Brain microvascular endothelial cell (primary cell): Measurements from ENCODE around the gene FCN2.

Experiments
- DNase-seq: peaks from one replicate; pipeline ENCODE4 v3.0.0-alpha.2; 2020
- H3K27ac ChIP-seq: fragments of 250-450 bp; sonication (Bioruptor Pico); 2 replicates; pipeline ENCODE4 v1.5.1; 2020; ENCODE audit warnings: mild to moderate bottlenecking, moderate library complexity
- H3K27me3 ChIP-seq: fragments of 250-450 bp; sonication (Bioruptor Pico); replicated peaks from 2 replicates; pipeline ENCODE4 v1.5.1; 2020; ENCODE audit warnings: mild to moderate bottlenecking
- H3K36me3 ChIP-seq: fragments of 250-450 bp; sonication (Bioruptor Pico); replicated peaks from 2 replicates; pipeline ENCODE4 v1.5.1; 2020; ENCODE audit warnings: mild to moderate bottlenecking
- H3K4me3 ChIP-seq: 2 replicates; pipeline ENCODE4 v1.5.1; 2011; ENCODE audit warnings: low read depth, mild to moderate bottlenecking, control low read depth, low read length, moderate library complexity
- CTCF ChIP-seq: IDR thresholded peaks from 2 replicates; pipeline ENCODE4 v1.5.1; 2011; ENCODE audit warnings: low read depth, mild to moderate bottlenecking, moderate library complexity, low read length, control low read depth, inconsistent platforms; ENCODE audit errors: missing control alignments
- in situ Hi-C: cut with HindIII; loops from 2 replicates; pipeline ENCODE4 v1.10.0; 2017; ENCODE audit warnings: low sequenced_read_pairs, low pct_ligation_motif_present

FCN2 gene

DNA sequence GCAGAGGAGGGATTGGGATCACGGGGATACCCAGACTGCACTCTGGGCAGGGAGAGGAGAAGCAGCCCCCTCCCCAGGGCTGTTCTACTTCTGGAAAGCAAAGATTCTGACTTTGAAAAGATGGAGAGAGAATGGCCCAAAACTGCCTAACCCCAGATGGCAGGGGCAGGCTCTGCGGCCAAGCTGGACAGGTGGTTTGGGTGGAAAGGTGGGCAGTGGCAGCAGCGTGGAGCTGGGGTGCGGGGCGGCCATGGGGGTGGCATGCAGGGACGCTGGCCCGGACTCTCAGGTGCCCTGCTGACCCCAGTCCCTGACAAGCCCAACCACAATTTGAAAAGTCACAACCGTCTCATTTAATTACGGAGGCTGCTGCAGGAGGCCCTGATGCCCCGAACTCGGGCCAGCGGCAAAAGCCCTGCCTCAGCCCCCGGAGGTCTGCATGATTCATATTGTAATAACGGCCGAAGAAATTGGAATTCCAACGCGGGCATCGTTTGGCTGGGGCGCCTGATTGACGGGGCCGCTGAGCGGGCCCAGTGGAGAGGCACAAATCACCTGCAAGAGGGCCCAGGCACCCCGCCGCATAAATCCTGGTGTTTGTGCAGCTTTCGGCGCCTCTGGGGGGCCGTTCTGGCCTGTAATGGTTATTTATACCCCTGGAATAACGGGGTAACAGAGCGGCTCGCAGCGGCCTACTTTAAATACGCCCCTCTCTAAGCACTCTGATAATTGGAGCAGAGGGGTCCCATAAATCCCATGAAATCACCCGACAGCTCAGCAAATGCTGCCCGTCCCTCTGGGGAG lies 41.8 kb upstream of the FCN2 start:
- H3K27me3 ChIP-seq = no peaks in the 10 kb centered on the region
- no peak for DNase-seq
- no peak overlapping the region for H3K27ac ChIP-seq
- peaks cover 95% of the 10 kb centered on the region for H3K36me3 ChIP-seq
- TF ChIP-seq CTCF = no peak
- in situ Hi-C loops = no loop called here
- no peak overlapping the region for H3K4me3 ChIP-seq

GRCh38 chr9:134839455-134840125 lies 41.0 kb upstream of the FCN2 start:
- Histone ChIP-seq H3K27me3 (no peaks in the 10 kb centered on the region), H3K27ac (no peak overlapping the region), H3K36me3 (peaks cover 95% of the 10 kb centered on the region), H3K4me3 (no peak overlapping the region)
- in situ Hi-C loops = no loop called here
- peak; percentile 32 for TF ChIP-seq CTCF
- no peak for DNase-seq

GRCh38 chr9:134840511-134840910 lies 40.1 kb upstream of the FCN2 start:
- Histone ChIP-seq H3K27me3 (no peaks in the 10 kb centered on the region), H3K36me3 (peaks cover 95% of the 10 kb centered on the region)
- DNase-seq = no peak

GRCh38 chr9:134841180-134841904 lies 39.3 kb upstream of the FCN2 start:
- Histone ChIP-seq H3K27ac (no peak overlapping the region), H3K27me3 (no peaks in the 10 kb centered on the region), H3K4me3 (no peak overlapping the region), H3K36me3 (peaks cover 89% of the 10 kb centered on the region)
- in situ Hi-C loops = no loop called here
- no peak for DNase-seq
- TF ChIP-seq CTCF = no peak

More at GRCh38 chr9:134840511-134840910, 40.1 kb upstream of the FCN2 start:
- no peak overlapping the region for H3K27ac ChIP-seq
- in situ Hi-C loops = no loop called here
- no peak for TF ChIP-seq CTCF
- no peak overlapping the region for H3K4me3 ChIP-seq

- in situ Hi-C loops = no loop called here
- Histone ChIP-seq H3K36me3 (peaks cover 80% of the 10 kb centered on the region), H3K4me3 (no peak overlapping the region), H3K27me3 (no peaks in the 10 kb centered on the region), H3K27ac (no peak overlapping the region)
- no peak for DNase-seq
- TF ChIP-seq CTCF = no peak
Measured at GRCh38 chr9:134842321-134842720, 38.3 kb upstream of the FCN2 start.
